KOPT-K1 (cell line): ENCODE data around the gene RHOT2.
A peak's percentile ranks its signal among the peaks of the same experiment; 100 is the strongest.

ENCODE experiments used
- H3K27ac ChIP-seq: fragments of 200-600 bp; sonication (generic); 2 replicates; pipeline ENCODE4 v1.5.1; 2016; ENCODE audit warnings: antibody characterized with exemption, mild to moderate bottlenecking, low read depth, low read length; ENCODE audit not compliant: poor library complexity, severe bottlenecking
- H3K36me3 ChIP-seq: fragments of 200-600 bp; sonication (generic); 2 replicates; pipeline ENCODE4 v1.5.1; 2017; ENCODE audit warnings: antibody characterized with exemption, mild to moderate bottlenecking, low read length, moderate library complexity; ENCODE audit not compliant: insufficient read depth
- H3K9me3 ChIP-seq: fragments of 200-600 bp; sonication (generic); 2 replicates; pipeline ENCODE4 v1.5.1; 2017; ENCODE audit warnings: antibody characterized with exemption, low read length, mild to moderate bottlenecking; ENCODE audit not compliant: insufficient read depth, poor library complexity, severe bottlenecking

Gene RHOT2

GRCh38 chr16:668519-669171, 713 bp downstream of the RHOT2 start:
- H3K27ac ChIP-seq, result peak overlapping the region; percentile 80
- H3K9me3 ChIP-seq, result no peaks in the 10 kb centered on the region
- H3K36me3 ChIP-seq, result peaks cover 54% of the 10 kb centered on the region

- H3K9me3 ChIP-seq, result no peaks in the 10 kb centered on the region
- no peak overlapping the region for H3K27ac ChIP-seq
- peaks cover 64% of the 10 kb centered on the region for H3K36me3 ChIP-seq
Measured at GRCh38 chr16:669666-670065, 1.7 kb downstream of the RHOT2 start.

- Histone ChIP-seq H3K27ac (no peak overlapping the region), H3K36me3 (peaks cover 68% of the 10 kb centered on the region), H3K9me3 (no peaks in the 10 kb centered on the region)
Measured at GRCh38 chr16:670485-671352, 2.8 kb downstream of the RHOT2 start.

GRCh38 chr16:671353-672131, 3.6 kb downstream of the RHOT2 start:
- Histone ChIP-seq H3K27ac (no peak overlapping the region), H3K36me3 (peaks cover 65% of the 10 kb centered on the region), H3K9me3 (no peaks in the 10 kb centered on the region)

- Histone ChIP-seq H3K27ac (no peak overlapping the region), H3K36me3 (peaks cover 68% of the 10 kb centered on the region), H3K9me3 (no peaks in the 10 kb centered on the region)
Measured at GRCh38 chr16:672371-672770, 4.4 kb downstream of the RHOT2 start.

- Histone ChIP-seq H3K9me3 (no peaks in the 10 kb centered on the region), H3K27ac (no peak overlapping the region), H3K36me3 (peaks cover 68% of the 10 kb centered on the region)
Measured at GRCh38 chr16:672851-673250, 4.9 kb downstream of the RHOT2 start.

- no peaks in the 10 kb centered on the region for H3K9me3 ChIP-seq
- H3K36me3 ChIP-seq, result peaks cover 68% of the 10 kb centered on the region
- no peak overlapping the region for H3K27ac ChIP-seq
Measured at GRCh38 chr16:673399-673991, 5.6 kb downstream of the RHOT2 start.

GRCh38 chr16:674214-674881, 6.4 kb downstream of the RHOT2 start:
- no peak overlapping the region for H3K27ac ChIP-seq
- peaks cover 65% of the 10 kb centered on the region for H3K36me3 ChIP-seq
- no peaks in the 10 kb centered on the region for H3K9me3 ChIP-seq

GRCh38 chr16:674968-675883, 7.3 kb downstream of the RHOT2 start, which contains the start of gene RHBDL1:
RHBDL1 (plus strand) TSS chr16:675671; CDS start chr16:675791, 120 bp downstream.
- H3K36me3 ChIP-seq, result peaks cover 56% of the 10 kb centered on the region
- H3K9me3 ChIP-seq, result no peaks in the 10 kb centered on the region
- no peak within 1 kb of the TSS for H3K27ac ChIP-seq

- H3K36me3 ChIP-seq, result peaks cover 48% of the 10 kb centered on the region
- H3K9me3 ChIP-seq, result no peaks in the 10 kb centered on the region
- no peak overlapping the region for H3K27ac ChIP-seq
Measured at GRCh38 chr16:675884-676564, 8.1 kb downstream of the RHOT2 start.

GRCh38 chr16:676565-676902, 8.6 kb downstream of the RHOT2 start:
- Histone ChIP-seq H3K9me3 (no peaks in the 10 kb centered on the region), H3K27ac (no peak overlapping the region), H3K36me3 (peaks cover 46% of the 10 kb centered on the region)

- Histone ChIP-seq H3K9me3 (no peaks in the 10 kb centered on the region), H3K36me3 (peaks cover 46% of the 10 kb centered on the region), H3K27ac (no peak overlapping the region)
Measured at GRCh38 chr16:676913-677312, 9.0 kb downstream of the RHOT2 start.
